GM12878 (cell line): ENCODE data around the gene LEP. TPM values are rescaled to one million over a fixed set of nuclear protein-coding genes. Genes with fewer than 3 reads are reported as not detected.

ENCODE experiments used
- BACH1 ChIP-seq: fragments of 450-650 bp; IDR thresholded peaks from 2 replicates; pipeline ENCODE4 v1.6.1; 2017; ENCODE audit warnings: mild to moderate bottlenecking, borderline replicate concordance
- CBFB ChIP-seq: IDR thresholded peaks from 2 replicates; pipeline ENCODE4 v1.6.1; 2016; ENCODE audit warnings: antibody characterized with exemption, low read depth
- CHD2 ChIP-seq: IDR thresholded peaks from 2 replicates; pipeline ENCODE4 v1.6.1; 2011; ENCODE audit warnings: low read depth, low read length, improper control_type of control experiment, borderline replicate concordance
- ETV6 ChIP-seq, 2 experiments: fragments of 450-650 bp in 1 of 2; IDR thresholded peaks in 1 of 2; conservative IDR thresholded peaks in 1 of 2; 2 replicates each; pipeline ENCODE4 v1.6.1; 2014; ENCODE audit warnings: antibody characterized with exemption in 1 of 2, borderline replicate concordance in 1 of 2, low read depth in 1 of 2, mild to moderate bottlenecking in 1 of 2, moderate library complexity in 1 of 2
- HCFC1 ChIP-seq: fragments of 150-350 bp; IDR thresholded peaks from 2 replicates; pipeline ENCODE4 v1.6.1; 2014; ENCODE audit warnings: low read length
- MEF2B ChIP-seq: fragments of 450-650 bp; IDR thresholded peaks from 2 replicates; pipeline ENCODE4 v1.6.1; 2018; ENCODE audit warnings: mild to moderate bottlenecking, moderate library complexity; ENCODE audit not compliant: partially characterized antibody, poor library complexity, severe bottlenecking
- MTA3 ChIP-seq: IDR thresholded peaks from 2 replicates; pipeline ENCODE4 v1.6.1; 2012; ENCODE audit warnings: low read length, inconsistent platforms, borderline replicate concordance
- PAX5 ChIP-seq: IDR thresholded peaks from 2 replicates; pipeline ENCODE4 v1.6.1; 2011; ENCODE audit warnings: low read depth, low read length, borderline replicate concordance
- PAX8 ChIP-seq: fragments of 450-650 bp; IDR thresholded peaks from 2 replicates; pipeline ENCODE4 v1.6.1; 2017; ENCODE audit warnings: mild to moderate bottlenecking, moderate library complexity
- POLR2AphosphoS5 ChIP-seq: IDR thresholded peaks from 2 replicates; pipeline ENCODE4 v1.6.1; 2011; ENCODE audit warnings: mild to moderate bottlenecking, low read length, inconsistent platforms
- PRDM15 ChIP-seq: fragments of 450-650 bp; formaldehyde crosslinking; IDR thresholded peaks from 2 replicates; pipeline ENCODE4 v1.4.0; 2020; ENCODE audit warnings: mild to moderate bottlenecking, moderate library complexity
- RAD21 ChIP-seq: IDR thresholded peaks from 2 replicates; pipeline ENCODE4 v1.6.1; 2011; ENCODE audit warnings: mild to moderate bottlenecking, low read depth, low read length, moderate library complexity; ENCODE audit not compliant: insufficient read depth
- SUZ12 ChIP-seq: fragments of 200-600 bp; sonication (generic); IDR thresholded peaks from one replicate; pipeline ENCODE4 v1.6.1; 2018; ENCODE audit warnings: antibody characterized with exemption, mild to moderate bottlenecking; ENCODE audit not compliant: unreplicated experiment
- TCF3 ChIP-seq: IDR thresholded peaks from 2 replicates; pipeline ENCODE4 v1.6.1; 2012; ENCODE audit warnings: low read depth, mild to moderate bottlenecking, low read length, borderline replicate concordance; ENCODE audit not compliant: insufficient read depth
- USF1 ChIP-seq: IDR thresholded peaks from 2 replicates; pipeline ENCODE4 v1.6.1; 2011; ENCODE audit warnings: borderline replicate concordance, low read depth, mild to moderate bottlenecking, moderate library complexity, mixed read lengths, low read length; ENCODE audit not compliant: insufficient read depth; ENCODE audit errors: extremely low read length
- ZNF217 ChIP-seq: fragments of 450-650 bp; IDR thresholded peaks from 2 replicates; pipeline ENCODE4 v1.6.1; 2017; ENCODE audit warnings: antibody characterized with exemption, mild to moderate bottlenecking
- ZNF274 ChIP-seq: IDR thresholded peaks from one replicate; pipeline ENCODE4 v1.8.0; 2011; ENCODE audit not compliant: insufficient read length, insufficient read depth
- ZNF687 ChIP-seq: fragments of 450-650 bp; IDR thresholded peaks from 2 replicates; pipeline ENCODE4 v1.6.1; 2017; ENCODE audit warnings: mild to moderate bottlenecking, moderate library complexity
- polyA plus RNA-seq, 11 experiments: library from polyadenylated mRNA; depleted of rRNA in 4 of 11; unstranded in 6 of 11; stranded (reverse) in 5 of 11; fragments of >200 nt; fragmentation: Nextera tagmentation in 4 of 11; fragmentation: Illumina TruSeq in 1 of 11; extraction: Ambion mirVana in 4 of 11; extraction: Trizol in 1 of 11; gene quantifications; 1 replicate in 1 of 11; 2 replicates in 10 of 11; pipeline versions ENCODE4 v1.2.1 to v1.2.3, GENCODE V29; 2011 to 2016; ENCODE audit warnings: inconsistent platforms in 2 of 11, missing spikeins in 2 of 11, low read depth in 1 of 11
- total RNA-seq, 4 experiments: library from RNA; depleted of rRNA in 3 of 4; stranded (reverse); fragments of >200 nt in 3 of 4; fragmentation: Illumina TruSeq in 1 of 4; extraction: Trizol in 1 of 4; gene quantifications; 2 replicates each; pipeline versions ENCODE4 v1.2.1 to v1.2.3, GENCODE V29; 2013 to 2021

Gene LEP
- total and polyA plus RNA-seq, 10 of the 15 experiments (the other 5 are each of a cell fraction or from before 2014, with no cell fraction given), result not detected

GRCh38 chr7:128209229-128210035 lies 31.6 kb upstream of the LEP start (continued):
- no peak for TF ChIP-seq ETV6 (conservative IDR thresholded peaks at IDR 0.05 in 1 of 2, IDR thresholded peaks at IDR 0.05 in 1 of 2; ENCODE audit: borderline replicate concordance in 1 of 2, low read depth in 1 of 2)
- 0 out of 2 replicates have a peak, but pooled peaks have one; percentile 69 for TF ChIP-seq TCF3
- TF ChIP-seq MTA3, result no peak
- TF ChIP-seq PAX5, result no peak
- TF ChIP-seq BACH1, result no peak
- TF ChIP-seq CBFB, result no peak
- 0 out of 2 replicates have a peak, but pooled peaks have one; percentile 16 for TF ChIP-seq CHD2
- TF ChIP-seq RAD21, result peak; percentile 99
- no peak for TF ChIP-seq POLR2AphosphoS5
- TF ChIP-seq PRDM15 (CRISPR knock-in tag), result no peak
- no peak for TF ChIP-seq SUZ12
- no peak for TF ChIP-seq ZNF274
- TF ChIP-seq ZNF687, result no peak
- no peak for TF ChIP-seq MEF2B
- no peak for TF ChIP-seq USF1
- no peak for TF ChIP-seq PAX8
- no peak for TF ChIP-seq ZNF217
- no peak for TF ChIP-seq HCFC1
